Stimulated activated CD4-positive, alpha-beta T cell treated with anti-CD3 and anti-CD28 coated beads, Interleukin-12 subunit alpha, Interleukin-12 subunit beta, amount 100 ng/mL, for 4 hours (primary cell): ENCODE results near the gene NCBP2.
"Not testable (repeated sequence)": the region's sequence is repeated elsewhere in the genome, so short reads cannot be mapped to it uniquely, and the experiment has no call there.

Experiments used
- DNase-seq: peaks from one replicate; pipeline ENCODE4 v3.0.0-alpha.2; 2020

The NCBP2 gene

DNA sequence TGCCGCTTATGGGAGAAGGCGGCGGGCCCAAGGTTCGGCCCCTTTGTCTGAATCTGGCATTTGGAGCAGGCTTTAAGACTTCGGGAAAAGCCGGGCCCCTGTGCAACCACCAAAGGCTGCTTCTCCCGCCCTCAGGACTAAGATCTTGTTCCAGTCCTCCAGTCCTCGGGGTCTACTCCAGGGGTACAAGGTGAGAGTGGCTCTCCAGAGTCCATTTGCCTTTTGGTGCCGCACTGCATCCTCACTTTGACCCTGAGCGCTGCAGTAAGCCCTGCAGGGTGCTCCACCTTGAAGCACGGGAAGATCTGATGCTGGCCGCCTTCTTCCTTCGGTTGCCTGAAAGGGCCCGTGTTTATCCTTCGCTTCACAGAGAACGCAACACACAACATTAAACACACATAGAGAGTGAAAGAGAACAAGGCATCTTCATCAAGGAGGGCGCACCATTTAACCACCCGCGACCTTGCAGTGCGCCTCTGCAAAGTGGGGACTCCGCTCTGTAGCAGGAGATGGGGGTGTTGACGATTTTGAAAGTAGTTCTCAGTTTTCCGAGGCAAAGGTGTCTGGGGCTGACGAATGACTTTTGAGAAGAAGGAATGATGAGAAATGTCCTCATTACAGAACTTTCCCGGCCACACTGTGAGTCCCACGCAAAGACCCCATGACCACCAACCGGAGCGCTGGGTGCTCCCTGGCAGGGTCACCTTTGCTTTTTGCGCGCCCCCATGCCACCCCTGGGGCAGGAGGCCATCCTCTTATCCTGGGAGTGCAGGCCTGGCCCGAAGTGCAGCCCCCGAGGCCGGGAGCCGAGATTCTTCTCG lies 25.3 kb upstream of the NCBP2 start:
- no peak for DNase-seq

DNA sequence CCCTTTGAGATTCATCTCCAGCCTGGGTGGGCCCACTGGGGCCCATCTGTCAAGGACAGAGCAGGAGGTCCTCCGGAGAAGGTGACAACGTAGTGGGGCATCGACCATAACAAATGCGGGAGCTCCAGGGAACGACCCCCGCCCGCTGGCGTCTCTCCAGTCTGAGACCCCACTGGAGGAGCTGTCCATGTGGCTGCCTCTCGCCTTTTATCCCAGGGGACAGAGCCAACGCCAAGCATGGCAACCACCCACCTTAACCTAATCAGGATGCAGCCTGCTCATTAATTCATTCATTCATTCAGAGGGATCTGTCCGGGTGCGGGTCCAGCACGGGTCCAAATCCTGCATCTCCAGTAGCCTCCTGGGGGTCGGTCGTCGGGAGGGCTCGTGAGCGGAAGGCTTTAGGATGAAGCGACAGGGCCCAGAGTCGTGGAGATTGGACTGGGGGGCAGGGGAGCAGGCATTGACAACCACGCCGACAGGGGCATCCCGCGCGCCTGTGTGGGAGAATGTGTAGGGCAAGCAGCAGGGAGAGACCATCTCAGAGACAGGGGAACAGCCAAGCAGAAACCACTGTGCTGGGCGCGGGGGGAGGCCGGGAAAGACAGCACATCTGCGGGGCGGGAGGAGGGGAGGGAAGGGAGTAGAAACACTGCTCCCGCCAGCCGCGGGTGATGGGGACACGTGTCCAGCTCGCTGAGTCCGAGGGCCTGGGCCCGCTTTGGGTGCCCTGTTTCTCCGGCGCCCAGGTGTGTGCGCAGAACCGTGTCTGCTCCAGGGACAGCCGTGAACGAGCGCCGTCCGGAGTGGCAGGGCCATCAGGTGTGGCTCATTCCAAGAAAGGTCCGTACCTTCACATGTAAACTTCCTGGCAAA lies 24.4 kb upstream of the NCBP2 start:
- DNase-seq = no peak

DNA sequence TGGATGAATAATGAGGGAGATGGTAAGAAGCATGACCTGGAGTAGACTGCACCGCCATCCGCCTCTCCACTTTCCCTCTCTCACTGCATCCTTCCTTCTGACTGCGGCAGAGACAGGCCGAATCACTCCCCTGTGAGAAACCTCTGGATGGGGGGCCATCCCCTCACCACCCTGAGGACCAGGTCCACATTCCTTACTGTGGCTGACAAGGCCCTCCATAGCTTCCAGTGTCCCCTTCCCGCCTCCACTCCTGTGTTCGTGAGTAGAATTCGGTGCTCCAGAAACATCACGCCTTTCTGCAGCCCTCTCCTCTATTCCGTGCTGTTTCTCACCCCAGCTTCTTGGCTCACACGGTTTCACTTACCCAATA lies 23.5 kb upstream of the NCBP2 start:
- DNase-seq = no peak

DNA sequence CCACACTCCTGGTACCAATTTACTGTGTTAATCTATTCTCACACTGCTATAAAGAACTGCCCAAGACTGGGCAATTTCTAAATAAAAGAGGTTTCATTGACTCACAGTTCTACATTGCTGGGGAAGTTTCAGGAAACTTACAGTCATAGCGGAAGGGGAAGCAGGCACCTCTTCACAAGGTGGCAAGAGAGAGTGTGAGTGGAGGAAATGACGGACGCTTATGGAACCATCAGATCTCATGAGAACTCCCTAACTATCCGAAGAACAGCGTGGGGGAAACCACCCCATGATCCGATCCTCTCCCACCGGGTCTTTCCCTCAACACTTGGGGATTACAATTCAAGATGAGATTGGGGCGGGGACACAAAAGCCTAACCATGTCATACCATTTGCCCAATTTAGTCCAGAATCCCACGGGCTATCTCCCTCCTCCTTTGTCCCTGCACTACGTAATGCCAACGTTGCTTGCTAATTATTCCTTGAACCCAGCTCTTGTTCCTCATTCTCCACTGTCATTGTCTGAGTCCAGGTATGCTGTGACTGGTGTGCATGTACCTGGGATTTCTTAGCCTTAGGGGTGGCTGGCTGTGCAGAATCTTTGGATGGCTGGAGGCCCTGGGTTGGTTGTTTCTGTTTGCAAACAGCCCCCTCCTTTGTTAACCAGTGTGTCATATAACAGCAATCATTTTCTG lies 22.9 kb upstream of the NCBP2 start:
- no peak for DNase-seq

DNA sequence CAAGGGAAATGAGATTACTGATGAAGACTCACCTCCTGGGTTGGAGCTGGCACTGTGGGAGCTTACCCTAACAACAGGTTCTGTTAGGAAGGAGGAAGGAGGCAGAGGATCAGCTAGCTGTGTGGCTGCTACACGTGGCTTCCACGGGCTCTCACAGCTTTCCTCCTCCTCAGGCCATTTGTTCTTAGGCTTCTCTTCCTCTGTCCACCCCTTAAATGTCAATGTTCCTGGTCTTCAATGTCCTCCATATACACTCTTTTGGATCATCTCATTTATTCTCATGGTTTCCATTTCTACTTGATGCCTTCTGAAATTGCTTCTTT lies 21.3 kb upstream of the NCBP2 start:
- DNase-seq = no peak

DNA sequence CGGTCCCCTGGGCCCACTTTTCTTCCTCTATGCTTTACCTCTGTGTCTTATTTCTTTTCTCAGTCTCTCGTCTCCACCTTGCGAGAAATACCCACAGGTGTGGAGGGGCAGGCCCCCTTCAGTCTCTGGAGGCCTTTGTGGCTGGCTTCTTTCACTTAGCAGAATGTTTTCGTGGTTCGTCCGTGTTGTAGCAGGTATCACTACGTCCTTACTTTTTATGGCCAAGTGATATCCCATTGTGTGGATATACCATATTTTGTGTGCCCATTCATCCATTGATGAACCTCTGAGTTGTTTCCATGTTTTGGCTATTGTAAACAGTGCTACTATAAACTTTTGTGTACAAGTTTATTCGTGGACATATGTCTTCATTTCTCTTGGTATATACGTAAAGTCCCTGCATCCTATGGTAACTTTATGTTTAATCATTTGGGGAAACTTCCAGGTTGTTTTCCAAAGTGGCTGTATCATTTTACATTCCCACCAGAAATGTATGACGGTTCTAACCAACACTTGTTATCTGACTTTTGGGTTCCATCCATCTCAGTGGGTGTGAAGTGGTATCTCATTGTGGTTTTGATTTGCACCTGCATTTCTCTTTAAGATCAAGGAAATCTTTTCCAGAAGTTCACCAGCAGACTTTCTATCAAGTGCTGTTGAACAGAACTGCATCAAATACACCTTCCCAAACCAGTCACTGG lies 20.8 kb upstream of the NCBP2 start:
- no peak for DNase-seq

DNA sequence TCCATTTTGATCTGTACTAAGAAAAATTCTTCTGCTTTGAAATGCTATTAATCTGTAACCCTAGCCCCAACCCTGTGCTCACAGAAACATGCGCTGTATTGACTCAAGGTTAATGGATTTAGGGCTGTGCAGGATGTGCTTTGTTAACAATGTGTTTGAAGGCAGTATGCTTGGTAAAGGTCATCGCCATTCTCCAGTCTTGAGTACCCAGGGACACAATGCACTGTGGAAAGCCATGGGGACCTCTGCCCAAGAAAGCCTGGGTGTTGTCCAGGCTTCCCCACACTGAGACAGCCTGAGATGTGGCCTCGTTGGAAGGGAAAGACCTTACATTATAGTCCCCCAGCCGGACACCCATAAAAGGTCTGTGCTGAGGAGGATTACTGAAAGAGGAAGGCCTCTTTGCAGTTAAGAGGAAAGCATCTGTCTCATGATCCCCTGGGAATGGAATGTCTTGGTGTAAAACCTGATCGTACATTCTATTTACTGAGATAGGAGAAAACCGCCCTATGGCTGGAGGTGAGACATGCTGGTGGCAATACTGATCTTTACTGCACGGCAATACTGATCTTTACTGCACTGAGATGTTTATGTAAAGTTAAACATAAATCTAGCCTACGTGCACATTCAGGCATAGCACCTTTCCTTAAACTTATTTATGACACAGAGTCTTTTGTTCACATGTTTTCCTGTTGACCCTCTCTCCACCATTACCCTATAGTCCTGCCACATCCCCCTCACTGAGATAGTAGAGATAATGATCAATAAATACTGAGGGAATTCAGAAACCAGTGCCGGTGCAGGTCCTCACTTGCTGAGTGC lies 20.0 kb upstream of the NCBP2 start:
- DNase-seq = no peak

DNA sequence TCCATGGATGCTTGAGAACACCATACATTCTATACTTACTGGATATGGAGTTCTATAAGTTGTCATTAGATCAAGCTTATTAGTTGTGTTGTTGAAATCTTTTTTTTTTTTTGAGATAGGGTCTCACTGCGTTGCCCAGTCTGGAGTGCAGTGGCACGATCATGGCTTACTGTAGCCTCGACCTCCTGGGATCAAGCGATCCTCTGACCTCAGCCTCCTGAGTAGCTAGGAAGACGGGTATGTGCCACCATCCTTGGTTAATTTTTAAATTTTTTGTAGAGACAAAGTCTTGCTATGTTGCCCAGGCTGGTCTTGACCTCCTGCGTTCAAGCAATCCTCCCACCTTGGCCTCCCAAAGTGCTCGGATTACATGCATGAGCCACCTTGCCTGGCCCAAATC lies 12.5 kb upstream of the NCBP2 start:
- DNase-seq = no peak

DNA sequence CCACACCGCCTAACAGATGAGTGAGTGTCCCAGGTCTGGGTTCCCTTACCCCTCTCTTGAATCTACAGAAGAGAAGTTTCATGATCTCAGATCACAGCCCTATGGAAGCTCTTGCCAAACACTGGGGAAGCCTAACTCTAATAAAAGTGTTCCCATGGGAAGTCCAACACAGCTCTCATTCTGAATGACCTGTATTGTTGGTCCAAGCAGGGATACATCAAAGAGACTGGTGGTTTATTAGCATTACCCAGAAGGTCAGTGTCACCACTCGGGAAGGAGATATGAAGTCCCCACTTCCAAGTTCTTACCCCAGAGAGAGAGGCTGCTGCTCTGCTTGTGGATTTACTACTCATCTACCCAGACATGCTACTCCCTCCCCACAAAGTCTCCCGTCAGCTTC lies 9.0 kb upstream of the NCBP2 start:
- no peak for DNase-seq

DNA sequence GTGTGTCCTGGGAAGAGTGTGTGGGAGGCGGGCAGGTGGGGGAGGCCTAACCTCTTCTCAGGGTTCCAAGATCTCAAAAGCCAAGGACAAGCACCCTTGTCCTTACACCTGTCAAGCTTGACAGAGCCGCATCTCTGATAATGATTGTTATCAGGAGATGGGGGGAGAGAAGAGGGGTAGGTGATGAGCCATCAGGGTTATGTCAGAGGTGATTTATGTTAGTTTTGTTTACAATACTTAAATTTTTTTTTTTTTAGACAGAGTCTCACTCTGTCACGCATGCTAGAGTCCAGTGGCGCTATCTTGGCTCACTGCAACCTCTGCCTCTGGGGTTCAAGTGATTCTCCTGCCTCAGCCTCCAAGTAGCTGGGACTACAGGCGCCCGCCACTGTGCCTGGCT lies 7.4 kb upstream of the NCBP2 start:
- no peak for DNase-seq

DNA sequence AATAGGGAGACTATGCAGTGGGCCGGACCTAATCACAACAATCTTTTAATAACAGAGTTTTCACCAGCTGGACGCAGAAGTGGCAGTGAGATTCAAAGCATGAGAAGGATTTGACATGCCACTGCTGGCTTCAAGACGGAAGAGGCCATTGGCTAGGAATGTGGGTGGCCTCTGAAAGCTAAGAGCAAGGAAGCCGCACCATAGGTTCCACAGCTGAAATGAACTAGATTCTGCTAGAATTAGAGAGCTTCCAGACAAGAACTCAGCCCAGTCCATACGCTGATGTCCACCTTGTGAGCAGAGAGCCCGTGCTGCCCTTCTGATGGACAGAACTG lies 6.9 kb upstream of the NCBP2 start:
- no peak for DNase-seq

DNA sequence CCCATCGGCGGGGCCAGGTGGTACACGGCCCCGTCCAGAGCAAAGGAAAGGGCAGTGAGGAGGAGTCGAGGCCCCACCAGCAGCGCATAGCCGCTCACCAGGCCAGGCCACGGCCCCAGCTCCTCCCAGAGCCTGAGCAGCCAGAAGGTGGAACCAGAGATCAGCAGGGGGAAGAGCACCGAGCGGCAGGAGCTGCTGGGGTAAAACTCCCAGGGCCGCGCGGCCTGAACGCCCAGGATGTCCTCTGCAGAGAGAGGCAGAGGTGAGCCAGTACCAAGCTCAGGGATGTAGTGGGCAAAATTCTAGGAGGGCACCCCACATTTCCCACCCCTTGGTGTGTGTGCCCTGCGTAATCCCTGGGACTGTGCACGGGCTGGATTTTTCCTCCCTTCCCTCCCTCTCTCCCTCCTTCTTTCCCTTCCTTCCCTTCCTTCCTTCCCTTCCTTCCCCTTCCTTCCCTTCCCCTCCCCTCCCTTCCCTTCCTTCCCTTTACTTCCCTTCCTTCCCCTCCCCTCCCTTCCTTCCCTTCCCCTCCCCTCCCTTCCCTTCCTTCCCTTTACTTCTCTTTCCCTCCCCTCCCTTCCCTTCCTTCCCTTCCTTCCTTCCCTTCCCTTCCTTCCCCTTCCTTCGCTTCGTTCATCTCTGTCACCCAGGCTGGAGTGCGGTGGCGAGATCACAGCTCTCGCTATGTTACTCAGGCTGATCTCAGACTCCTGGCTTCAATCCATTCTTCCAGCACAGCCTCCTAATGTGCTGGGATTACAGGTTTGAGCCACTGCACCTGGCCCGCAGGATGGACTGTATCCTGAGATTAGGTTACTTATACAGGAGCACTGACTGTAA lies 6.3 kb upstream of the NCBP2 start:
- DNase-seq = no peak

DNA sequence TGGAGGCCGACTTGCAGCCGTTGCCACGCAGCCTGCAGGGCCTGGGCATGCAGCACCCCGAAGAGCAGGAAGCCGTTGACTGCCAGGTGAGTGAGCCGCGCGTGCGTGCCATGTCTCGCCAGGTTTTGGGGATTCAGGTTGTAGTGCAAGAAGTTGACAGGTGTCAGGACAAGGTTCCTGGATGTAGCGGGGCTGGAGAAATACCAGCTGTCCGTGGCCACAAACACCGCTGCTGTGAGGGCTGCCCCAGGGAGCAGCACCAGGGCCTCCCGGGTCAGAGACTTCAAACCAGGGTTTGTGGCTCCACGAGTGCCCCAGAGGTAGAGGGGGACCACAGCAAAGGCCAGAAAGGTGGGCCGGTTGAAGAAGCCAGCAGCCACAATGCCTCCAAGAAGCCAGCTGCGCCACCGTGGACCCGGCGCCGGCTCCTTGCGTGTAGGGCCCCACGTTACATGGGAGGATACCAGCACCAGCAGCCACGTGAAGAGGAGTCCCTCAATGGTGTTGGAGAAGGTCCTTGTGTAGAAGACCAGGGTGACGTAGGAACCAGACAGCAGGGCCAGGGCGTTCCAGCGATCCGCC lies 5.6 kb upstream of the NCBP2 start:
- DNase-seq = no peak

DNA sequence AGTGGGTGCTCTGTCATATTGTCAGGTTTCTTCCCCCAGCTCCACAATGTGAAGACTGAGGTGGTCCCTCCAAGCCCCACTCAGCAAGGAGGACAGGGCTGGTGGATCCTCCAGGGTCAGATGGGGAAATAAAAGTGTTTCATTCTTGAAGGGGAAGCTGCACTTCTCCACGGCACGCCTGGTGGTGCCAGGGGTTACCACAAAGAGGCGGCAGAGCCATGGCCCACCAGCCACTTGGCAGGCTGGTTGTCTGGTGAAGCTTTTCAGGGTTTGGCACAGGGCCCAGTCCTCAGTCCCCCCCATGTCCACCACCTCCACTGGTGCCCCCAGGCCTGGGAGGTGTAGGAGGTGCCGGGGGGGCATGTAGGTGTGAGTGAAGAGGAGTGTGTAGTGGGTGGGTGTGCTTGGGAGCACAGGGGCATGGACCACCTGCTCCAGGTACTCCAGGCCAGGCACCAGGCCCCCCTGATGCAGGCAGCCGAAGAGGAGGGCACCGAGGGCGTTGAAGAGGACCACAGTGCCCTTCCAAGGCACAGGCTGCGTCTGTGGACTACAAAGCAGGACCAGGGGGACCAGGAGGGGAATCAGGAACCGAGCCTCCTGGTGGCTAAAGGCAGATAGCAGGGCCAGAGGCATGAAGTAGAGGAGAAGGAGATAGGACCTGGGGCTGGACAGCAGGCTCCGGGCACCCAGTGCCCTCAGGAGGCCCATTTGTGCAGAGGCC lies 5.0 kb upstream of the NCBP2 start:
- DNase-seq = no peak

DNA sequence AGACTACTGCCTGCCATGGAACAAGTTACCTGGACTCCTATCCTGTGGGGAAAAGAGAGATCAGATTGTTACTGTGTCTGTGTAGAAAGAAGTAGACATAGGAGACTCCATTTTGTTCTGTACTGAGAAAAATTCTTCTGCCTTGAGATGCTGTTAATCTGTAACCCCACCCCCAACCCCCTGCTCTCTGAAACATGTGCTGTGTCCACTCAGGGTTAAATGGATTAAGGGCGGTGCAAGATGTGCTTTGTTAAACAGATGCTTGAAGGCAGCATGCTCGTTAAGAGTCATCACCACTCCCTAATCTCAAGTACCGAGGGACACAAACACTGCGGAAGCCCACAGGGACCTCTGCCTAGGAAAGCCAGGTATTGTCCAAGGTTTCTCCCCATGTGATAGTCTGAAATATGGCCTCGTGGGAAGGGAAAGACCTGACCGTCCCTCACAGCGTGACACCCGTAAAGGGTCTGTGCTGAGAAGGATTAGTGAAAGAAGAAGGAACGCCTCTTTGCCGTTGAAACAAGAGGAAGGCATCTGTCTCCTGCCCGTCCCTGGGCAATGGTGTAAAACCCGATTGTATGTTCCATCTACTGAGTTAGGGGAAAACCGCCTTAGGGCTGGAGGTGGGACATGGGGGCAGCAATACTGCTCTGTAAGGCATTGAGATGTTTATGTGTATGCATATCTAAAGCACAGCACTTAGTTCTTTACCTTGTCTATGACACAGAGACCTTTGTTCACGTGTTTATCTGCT lies 1.9 kb upstream of the NCBP2 start:
- not testable (repeated sequence) for DNase-seq

DNA sequence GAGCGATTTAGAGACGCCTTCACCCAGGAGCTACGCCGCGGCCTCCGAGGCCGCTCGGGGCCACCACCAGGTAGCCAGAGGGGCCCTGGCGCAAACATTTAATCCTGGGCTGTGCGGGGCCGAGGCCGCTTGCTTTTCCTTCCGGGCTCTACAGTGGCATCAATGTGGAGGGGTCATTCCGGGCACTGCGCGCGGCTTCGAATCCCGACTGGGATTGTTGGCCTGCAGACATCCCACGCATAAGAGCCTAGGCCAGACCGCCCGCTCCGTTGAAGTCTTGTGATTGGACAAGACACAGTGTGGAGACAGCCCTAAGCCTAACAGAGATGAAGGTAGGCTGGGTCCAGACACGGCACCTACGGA lies 568 bp upstream of the NCBP2 start:
- DNase-seq = no peak

DNA sequence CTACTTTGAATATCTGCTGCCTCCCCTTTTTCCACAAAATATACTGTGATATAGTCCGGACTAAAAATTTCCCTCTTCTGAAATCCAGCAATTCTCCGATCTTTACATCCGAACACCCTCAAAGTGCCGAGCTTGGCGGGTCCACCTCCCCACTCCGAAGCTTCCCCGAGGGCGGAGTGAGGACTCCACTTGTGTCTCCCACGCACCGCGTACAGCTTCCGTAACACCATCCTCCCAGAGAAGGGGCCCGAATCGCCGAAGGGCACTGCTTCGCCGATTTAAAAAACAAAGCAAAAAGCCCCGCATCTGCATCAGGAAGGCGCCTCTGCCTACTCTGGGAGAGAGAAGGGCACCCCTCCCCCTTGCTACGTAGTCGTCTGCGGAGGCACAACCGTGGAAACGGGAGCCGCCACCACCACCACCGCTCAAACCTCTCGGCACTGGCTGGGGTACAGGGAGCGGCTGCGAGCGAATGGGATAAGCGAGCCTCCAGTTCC lies 551 bp downstream of the NCBP2 start:
- DNase-seq = peak; percentile 64

DNA sequence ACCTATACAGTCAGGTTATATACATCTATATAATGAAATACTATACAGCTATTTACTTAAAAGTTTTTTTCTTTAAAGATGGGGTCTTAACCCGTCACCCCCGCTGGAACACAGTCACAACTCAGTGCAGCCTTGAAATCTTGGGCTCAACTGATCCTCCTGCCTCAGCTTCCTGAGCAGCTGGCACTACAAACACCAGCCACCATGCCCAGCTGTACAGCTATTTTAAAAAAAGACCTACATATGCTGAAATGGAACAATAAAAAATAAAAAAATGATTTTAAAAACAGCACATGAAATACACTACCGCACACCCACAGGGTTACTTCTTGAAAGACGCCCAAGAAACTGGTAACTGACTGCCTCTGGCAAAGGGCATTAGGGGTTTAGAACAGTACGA lies 3.8 kb downstream of the NCBP2 start:
- DNase-seq = no peak

DNA sequence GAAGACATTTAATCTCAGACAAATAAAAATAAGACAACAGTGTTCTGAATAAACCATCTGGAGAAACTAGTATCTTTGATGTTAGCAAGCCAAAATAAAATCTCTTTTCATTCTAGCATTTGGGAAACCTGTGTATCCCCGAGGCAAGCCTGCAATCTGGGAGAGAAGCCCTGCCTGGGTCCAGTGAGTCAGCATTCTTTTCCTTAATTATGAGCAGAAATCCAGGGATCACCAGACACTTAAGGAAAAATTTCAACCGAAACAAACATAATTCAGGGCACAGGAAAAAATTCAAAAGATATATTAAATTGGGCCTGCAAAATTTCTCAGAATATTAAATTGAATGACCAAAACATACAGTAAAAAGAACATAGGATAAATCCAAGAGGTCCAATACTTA lies 4.2 kb downstream of the NCBP2 start:
- no peak for DNase-seq

DNA sequence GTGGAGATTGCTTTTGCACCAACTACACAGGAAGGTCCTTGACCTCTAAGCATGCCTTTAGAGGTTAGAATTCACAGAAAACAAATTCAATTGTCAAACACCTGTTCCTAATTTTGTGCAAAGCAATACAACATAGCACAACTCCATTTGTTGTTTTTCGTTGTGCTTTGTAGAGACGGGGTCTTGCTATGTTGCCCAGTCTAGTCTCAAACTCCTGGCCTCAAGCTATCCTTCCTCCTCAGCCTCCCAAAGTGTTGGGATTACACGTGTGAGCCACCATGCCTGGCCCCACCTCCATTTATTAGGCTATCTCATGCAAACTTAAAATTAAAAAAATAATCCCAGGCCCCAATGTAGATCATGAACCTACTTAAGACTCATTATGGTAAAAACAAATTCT lies 6.0 kb downstream of the NCBP2 start:
- DNase-seq = no peak
